GM18951 (cell line): ENCODE results near the gene TEX2.
"Not testable (repeated sequence)": the region's sequence is repeated elsewhere in the genome, so short reads cannot be mapped to it uniquely, and the experiment has no call there.

Source experiments
- POLR2A ChIP-seq: IDR thresholded peaks from 4 replicates; pipeline ENCODE4 v1.6.1; 2011; ENCODE audit warnings: mild to moderate bottlenecking; ENCODE audit not compliant: insufficient read length, insufficient read depth; ENCODE audit errors: extremely low read depth
- in situ Hi-C: fragments of 300-500 bp; cut with MboI; formaldehyde crosslinking; loops from one replicate; pipeline ENCODE4 v1.12.0; 2022; ENCODE audit warnings: low sequenced_read_pairs, mixed read lengths, inconsistent platforms; ENCODE audit not compliant: unreplicated experiment

Gene TEX2

DNA sequence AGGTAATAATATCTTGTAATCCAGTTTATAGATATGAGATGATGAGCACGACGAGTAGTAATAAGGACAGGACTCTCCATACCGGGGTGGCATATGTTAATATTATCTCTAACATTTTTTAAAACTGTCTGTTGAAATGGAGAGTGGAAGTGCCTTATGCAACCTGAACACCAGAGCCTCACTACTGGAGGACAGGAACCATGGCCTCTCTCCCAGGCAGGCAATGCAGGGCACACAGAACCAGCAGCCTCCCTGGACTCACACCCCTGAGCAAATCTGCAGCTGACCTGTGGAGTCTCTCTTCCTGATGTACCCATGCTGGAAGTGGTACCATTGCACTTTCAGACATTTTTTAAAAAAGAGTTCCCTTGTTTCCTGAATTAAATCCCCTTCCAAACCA is 78.0 kb downstream of the TEX2 start:
- in situ Hi-C loops: no loop called here
- TF ChIP-seq POLR2A: no peak

- in situ Hi-C loops: no loop called here
- TF ChIP-seq POLR2A: no peak
Measured at GRCh38 chr17:64183815-64184214, 79.2 kb downstream of the TEX2 start.

GRCh38 chr17:64182325-64183012 is 80.6 kb downstream of the TEX2 start:
- in situ Hi-C loops: no loop called here
- TF ChIP-seq POLR2A: no peak

- no peak for TF ChIP-seq POLR2A
- in situ Hi-C loops: no loop called here
Measured at GRCh38 chr17:64180089-64181073, 82.7 kb downstream of the TEX2 start.

GRCh38 chr17:64179024-64179423 is 84.0 kb downstream of the TEX2 start:
- in situ Hi-C loops: not testable (repeated sequence)

DNA sequence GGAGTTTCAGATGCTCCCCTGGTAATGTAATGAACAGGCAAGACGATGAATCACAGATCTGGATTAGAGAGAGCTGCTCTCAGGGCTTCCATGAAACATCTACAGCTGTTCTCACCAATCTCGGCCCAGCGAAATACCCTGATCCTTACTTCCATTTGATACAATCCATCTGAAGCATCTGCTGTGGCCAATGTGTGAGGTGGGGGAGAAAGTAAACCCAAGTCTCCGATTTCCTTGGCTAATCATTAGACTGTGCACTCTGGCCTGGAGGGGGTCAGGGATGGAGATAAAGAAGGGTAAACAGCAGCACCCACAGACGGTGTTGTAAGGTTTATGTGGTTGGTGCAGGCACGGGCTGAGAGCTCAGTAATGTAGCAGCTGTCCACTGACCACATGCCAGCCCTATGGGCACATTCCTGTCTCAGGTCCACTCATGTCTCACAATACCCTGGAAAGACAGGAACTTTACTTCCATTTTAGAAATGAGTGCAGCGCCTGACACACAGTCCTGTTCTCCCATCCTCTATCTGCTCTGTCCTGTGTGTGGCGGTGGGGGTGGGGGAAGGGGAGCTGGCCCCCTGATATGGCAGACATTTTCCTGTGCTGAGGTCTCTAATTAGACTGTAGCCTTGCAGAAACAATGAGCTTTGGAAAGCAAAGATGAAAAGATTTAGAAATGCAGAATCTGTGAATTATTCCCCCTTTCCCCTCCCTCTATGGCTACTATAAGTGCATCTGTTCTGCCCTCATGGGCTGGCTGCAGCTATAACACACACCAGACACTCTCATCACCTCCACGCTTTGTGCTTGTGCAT is 84.8 kb downstream of the TEX2 start:
- no peak for TF ChIP-seq POLR2A
- in situ Hi-C loops: no loop called here

DNA sequence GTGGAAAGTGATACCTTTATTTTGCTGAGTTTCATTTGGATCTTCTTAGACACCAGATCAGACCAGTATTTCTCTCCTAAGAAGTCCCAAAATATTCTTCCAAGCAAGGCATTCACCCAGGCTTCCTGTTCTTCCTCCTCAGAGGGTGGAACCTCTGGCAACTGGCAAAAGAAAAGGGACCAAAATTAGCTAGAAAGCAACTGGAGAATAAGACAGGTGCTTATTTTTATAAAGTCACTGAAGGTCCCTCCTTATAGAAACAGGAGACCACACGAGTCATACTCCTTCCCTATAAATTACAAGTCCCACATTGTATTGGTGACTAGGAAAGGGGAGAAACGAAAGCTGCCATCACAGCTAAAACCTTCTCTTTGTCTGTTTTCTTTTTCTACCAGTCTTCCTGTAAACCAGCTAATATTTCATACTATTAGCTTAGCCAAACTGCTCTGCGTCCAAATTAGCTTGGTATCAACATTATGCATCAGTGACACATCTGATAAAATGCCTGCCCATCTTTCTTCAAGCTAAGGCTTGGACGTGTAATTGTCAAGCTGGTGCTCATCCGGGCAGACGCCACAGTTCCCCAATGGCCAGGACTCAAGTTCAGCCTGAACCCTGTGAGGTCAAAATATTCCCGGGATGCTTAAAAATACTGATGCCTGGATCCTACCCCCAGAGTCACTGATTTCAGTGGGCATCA is 85.6 kb downstream of the TEX2 start:
- no peak for TF ChIP-seq POLR2A
- in situ Hi-C loops: no loop called here

- no peak for TF ChIP-seq POLR2A
- in situ Hi-C loops: no loop called here
Measured at GRCh38 chr17:64176556-64176955, 86.5 kb downstream of the TEX2 start.

DNA sequence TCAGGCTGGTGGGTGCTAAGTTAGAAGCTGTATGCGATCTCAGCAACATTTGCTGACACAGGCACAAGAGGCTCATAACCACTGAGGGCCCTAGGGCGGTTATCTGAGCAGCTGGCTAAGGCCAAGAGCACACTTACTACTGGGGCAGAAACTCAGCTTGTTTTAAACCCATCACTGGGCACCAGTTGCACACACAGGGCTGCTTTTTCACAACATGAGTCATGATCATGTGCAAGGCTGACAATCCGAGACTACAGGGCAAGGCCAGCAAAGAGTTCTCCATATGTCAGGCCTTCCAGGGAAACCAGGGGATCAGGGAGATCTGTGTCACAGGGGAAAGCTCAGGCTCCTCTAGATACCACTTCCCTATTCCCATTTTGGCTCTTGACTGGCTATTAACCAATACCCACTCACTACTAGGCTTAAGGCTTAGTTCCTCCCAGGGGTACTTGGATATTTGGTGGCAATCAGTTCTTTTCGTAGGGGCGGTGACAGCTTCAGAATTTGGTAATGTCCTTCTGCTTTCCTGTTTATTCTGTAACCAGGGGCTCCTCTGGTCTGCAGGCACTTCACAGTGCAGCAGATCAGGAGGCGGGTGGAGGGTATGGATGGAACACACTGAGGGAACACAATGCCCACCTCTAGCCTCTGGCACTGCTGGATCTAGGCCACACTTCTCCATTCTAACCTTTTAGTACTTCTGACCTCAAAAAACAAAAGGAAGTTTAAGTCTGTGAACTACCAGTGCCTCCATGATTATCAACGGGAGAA is 88.2 kb downstream of the TEX2 start:
- no peak for TF ChIP-seq POLR2A
- in situ Hi-C loops: no loop called here

DNA sequence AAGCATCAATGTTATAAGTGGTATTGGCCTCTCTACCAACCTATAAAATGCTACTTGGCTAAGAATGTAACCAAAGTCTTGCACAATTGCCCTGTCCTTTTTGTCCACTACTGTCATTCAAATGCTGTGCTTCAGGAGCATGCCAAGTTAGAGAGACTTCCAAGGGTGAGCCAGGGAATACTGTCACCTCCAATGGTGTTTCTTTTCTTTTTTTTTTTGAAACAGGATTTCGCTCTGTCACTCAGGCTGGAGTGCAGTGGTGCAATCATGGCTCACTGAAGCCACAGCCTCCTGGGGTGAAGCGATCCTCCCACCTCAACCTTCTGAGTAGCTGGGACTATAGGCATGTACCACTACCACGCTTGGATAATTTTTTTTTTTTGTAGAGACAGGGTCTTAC is 89.4 kb downstream of the TEX2 start:
- in situ Hi-C loops: no loop called here
- TF ChIP-seq POLR2A: no peak

DNA sequence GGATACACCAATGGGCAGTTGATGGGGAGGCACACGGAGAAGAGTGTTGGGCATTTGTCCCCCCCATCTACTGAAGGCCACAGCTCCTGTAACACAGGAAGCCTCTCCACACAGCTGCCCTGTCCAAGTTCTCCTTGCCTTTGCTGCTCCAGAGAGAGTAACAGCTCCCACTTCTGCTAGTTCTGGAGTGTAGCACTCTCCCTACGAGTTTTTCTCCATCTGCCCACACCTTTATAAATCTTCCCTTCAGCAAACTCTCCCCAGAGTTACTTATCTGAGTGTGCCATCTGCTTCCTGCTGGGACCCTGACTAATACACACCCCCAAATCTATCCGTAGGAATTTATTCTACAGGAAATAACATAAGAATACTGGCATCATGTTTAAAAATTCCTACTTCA is 90.5 kb downstream of the TEX2 start:
- in situ Hi-C loops: no loop called here
- TF ChIP-seq POLR2A: no peak

GRCh38 chr17:64171041-64171440 is 92.0 kb downstream of the TEX2 start:
- in situ Hi-C loops: no loop called here

More at GRCh38 chr17:64171041-64171440, 92.0 kb downstream of the TEX2 start:
- TF ChIP-seq POLR2A: no peak
